A549 treated with CpdA at 1 μM for 4 hours (cell line): ENCODE data around the gene ZNF8. TPM values are rescaled to one million over a fixed set of nuclear protein-coding genes. Genes with fewer than 3 reads are reported as not detected.

Experiments
- total RNA-seq: library from RNA; stranded (reverse); fragments of 200-300 nt; extraction: Qiagen RNA extraction; gene quantifications from 5 replicates; pipeline ENCODE4 v1.2.3, GENCODE V29; 2022; ENCODE audit warnings: low read depth

The ZNF8 gene
- 1.1 to 1.6 TPM (median 1.1 TPM) in 5 replicates for total RNA-seq

GRCh38 chr19:58278541-58279041, at the start of gene ZNF8:
Gene ZNF8, plus strand, starts transcription at chr19:58278955. Its CDS starts 127 bp downstream, at chr19:58279082.

GRCh38 chr19:58305065-58305931, 26.5 kb downstream of the ZNF8 start, which contains the start of gene ERVK3-1:
Gene ERVK3-1, plus strand, starts transcription at chr19:58305377. Its CDS starts 6,792 bp downstream, at chr19:58312169.

DNA sequence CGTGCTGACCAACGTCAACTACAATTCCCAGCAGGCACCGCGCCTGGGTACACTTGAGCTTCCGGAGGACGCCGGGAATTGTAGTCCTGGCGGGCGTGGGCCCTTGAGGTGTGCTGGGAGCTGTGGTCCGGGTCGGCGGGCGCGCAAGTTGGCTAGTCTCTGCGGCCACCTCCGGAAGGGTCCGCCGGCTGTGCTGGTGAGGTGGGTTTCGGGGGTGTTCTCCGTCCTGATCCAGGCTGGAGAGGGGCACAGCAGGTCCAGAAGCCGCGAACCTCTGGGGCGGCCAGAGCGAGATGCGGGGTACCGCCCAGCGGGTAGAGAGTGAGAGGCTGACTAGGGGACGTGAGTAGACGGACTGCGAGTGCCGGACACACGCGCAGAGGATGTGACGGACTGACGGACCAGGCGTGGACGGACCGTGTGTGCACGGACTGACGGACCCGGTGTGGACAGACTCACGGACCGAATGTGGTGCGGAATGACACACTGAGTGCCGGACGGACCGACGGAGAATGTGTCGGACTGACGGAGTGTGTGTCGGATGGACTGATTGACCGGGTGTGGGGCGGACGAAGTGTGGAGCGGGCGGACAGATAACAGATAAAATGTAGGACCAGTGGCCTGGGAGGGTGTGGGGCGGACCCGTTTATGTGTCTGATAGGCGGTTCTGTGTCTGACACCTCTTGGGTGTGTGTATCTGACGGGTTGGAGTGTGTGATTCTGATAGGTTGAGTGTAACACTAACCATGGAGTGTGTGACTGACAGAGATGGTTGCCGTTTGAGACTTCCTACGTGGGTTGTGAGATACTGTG, 48.4 kb downstream of the ZNF8 start, which contains the start of gene ZSCAN22:
Gene ZSCAN22, plus strand, starts transcription at position 81 of the 813 bp plus-strand sequence. CDS start 7,809 bp downstream, outside the sequence.

Other genes with a start within 250 kb of the ZNF8 start
- not detected in 5 replicates for gene ZSCAN1, start 244.9 kb upstream of the ZNF8 start, total RNA-seq
- gene ZNF135, start 219.7 kb upstream of the ZNF8 start, total RNA-seq = 0.05 to 0.07 TPM in 2 of 5 replicates, not detected in the others
- gene ZSCAN18, start 180.7 kb upstream of the ZNF8 start, total RNA-seq = 1.1 to 3.9 TPM (median 2.8 TPM) in 5 replicates
- 2.6 to 3.4 TPM (median 3.1 TPM) in 5 replicates for gene ZNF329, start 128.2 kb upstream of the ZNF8 start, total RNA-seq
- 12.9 to 16.3 TPM (median 14.3 TPM) in 5 replicates for gene ZNF274, start 95.9 kb upstream of the ZNF8 start, total RNA-seq
- 15.3 to 20.5 TPM (median 18.0 TPM) in 5 replicates for gene ZNF544, start 50.0 kb upstream of the ZNF8 start, total RNA-seq
- gene ERVK3-1, start 26.4 kb downstream of the ZNF8 start, total RNA-seq = 94.6 to 118 TPM (median 98.3 TPM) in 5 replicates
- 2.4 to 3.2 TPM (median 2.8 TPM) in 5 replicates for gene ZSCAN22, start 48.0 kb downstream of the ZNF8 start, total RNA-seq
- gene A1BG, start 74.5 kb downstream of the ZNF8 start, total RNA-seq = 8.0 to 14.5 TPM (median 12.0 TPM) in 5 replicates
- 0.85 to 1.9 TPM (median 1.6 TPM) in 5 replicates for gene ZNF497, start 83.8 kb downstream of the ZNF8 start, total RNA-seq
- gene ZNF837, start 102.1 kb downstream of the ZNF8 start, total RNA-seq = 0.99 to 1.7 TPM (median 1.5 TPM) in 5 replicates
- gene RPS5, start 108.3 kb downstream of the ZNF8 start, total RNA-seq = 2,117 to 2,734 TPM (median 2,532 TPM) in 5 replicates
- gene RNF225, start 116.7 kb downstream of the ZNF8 start, total RNA-seq = 0.14 to 0.17 TPM (median 0.15 TPM) in 4 of 5 replicates, not detected in the other
- 16.6 to 19.0 TPM (median 18.6 TPM) in 5 replicates for gene ZNF584, start 129.7 kb downstream of the ZNF8 start, total RNA-seq
- gene ZNF132, start 161.2 kb downstream of the ZNF8 start, total RNA-seq = 0.08 to 0.10 TPM (median 0.09 TPM) in 3 of 5 replicates, not detected in the others
- gene ZNF324B, start 172.7 kb downstream of the ZNF8 start, total RNA-seq = 6.9 to 7.8 TPM (median 7.1 TPM) in 5 replicates
- gene ZNF324, start 188.1 kb downstream of the ZNF8 start, total RNA-seq = 7.7 to 10.2 TPM (median 9.6 TPM) in 5 replicates
- gene ZNF446, start 197.4 kb downstream of the ZNF8 start, total RNA-seq = 12.2 to 14.5 TPM (median 13.4 TPM) in 5 replicates
- 23.2 to 33.8 TPM (median 30.2 TPM) in 5 replicates for gene SLC27A5, start 233.0 kb downstream of the ZNF8 start, total RNA-seq
- 14.2 to 19.3 TPM (median 18.6 TPM) in 5 replicates for gene ZBTB45, start 240.9 kb downstream of the ZNF8 start, total RNA-seq